ENCODE data around the gene ODR4.

GRCh38 chr1:186463926-186464325 lies 88.3 kb downstream of the ODR4 start:
- TF ChIP-seq CTCF (conservative IDR thresholded peaks at IDR 0.05; ENCODE audit: low read length) (no peak), EZH2phosphoT487 (IDR thresholded peaks at IDR 0.05; ENCODE audit: borderline replicate concordance) (no peak)

All from Loucy (cell line).